Measurements from ENCODE around the gene DNMT3A.
"Not testable (repeated sequence)": the region's sequence is repeated elsewhere in the genome, so short reads cannot be mapped to it uniquely, and the experiment has no call there.

DNMT3A gene

GRCh38 chr2:25280051-25280687 is 61.6 kb downstream of the DNMT3A start:
- DNase-seq, result no peak

GRCh38 chr2:25279091-25279651 is 62.6 kb downstream of the DNMT3A start:
- DNase-seq, result peak in 1 of 2 donors; percentile 77

- DNase-seq, result peak; percentile 76 to 79
These were observed 64.9 kb downstream of the DNMT3A start for GRCh38 chr2:25276569-25277465.

GRCh38 chr2:25275575-25275965 is 66.2 kb downstream of the DNMT3A start:
- DNase-seq, result no peak

GRCh38 chr2:25274868-25275574 is 66.7 kb downstream of the DNMT3A start:
- DNase-seq, result peak; percentile 77

GRCh38 chr2:25273985-25274535 is 67.7 kb downstream of the DNMT3A start:
- no peak for DNase-seq

- DNase-seq, result not testable (repeated sequence)
These were observed 69.0 kb downstream of the DNMT3A start for GRCh38 chr2:25272705-25273104.

- DNase-seq, result no peak
These were observed 71.7 kb downstream of the DNMT3A start for GRCh38 chr2:25270061-25270460.

GRCh38 chr2:25269233-25269632 is 72.5 kb downstream of the DNMT3A start:
- DNase-seq, result no peak

- no peak for DNase-seq
These were observed 73.6 kb downstream of the DNMT3A start for GRCh38 chr2:25268139-25268538.

GRCh38 chr2:25266399-25266798 is 75.3 kb downstream of the DNMT3A start:
- DNase-seq, result no peak

GRCh38 chr2:25265802-25266201 is 75.9 kb downstream of the DNMT3A start:
- peak; percentile 44 to 46 for DNase-seq

- no peak for DNase-seq
These were observed 76.7 kb downstream of the DNMT3A start for GRCh38 chr2:25265001-25265400.

- DNase-seq, result no peak
These were observed 79.4 kb downstream of the DNMT3A start for GRCh38 chr2:25262288-25262687.

GRCh38 chr2:25259737-25260124 is 82.0 kb downstream of the DNMT3A start:
- no peak for DNase-seq

- DNase-seq, result no peak
These were observed 82.6 kb downstream of the DNMT3A start for GRCh38 chr2:25258847-25259736.

GRCh38 chr2:25257931-25258846 is 83.5 kb downstream of the DNMT3A start:
- no peak for DNase-seq

GRCh38 chr2:25257032-25257552 is 84.6 kb downstream of the DNMT3A start:
- no peak for DNase-seq

- DNase-seq, result no peak
These were observed 85.2 kb downstream of the DNMT3A start for GRCh38 chr2:25256488-25256875.

GRCh38 chr2:25255745-25256487 is 85.8 kb downstream of the DNMT3A start:
- no peak for DNase-seq

All from CD4-positive, alpha-beta T cell treated with Interleukin-4 for 1 hour (primary cell).